Trophoblast cell (in vitro differentiated cells and primary cell): ENCODE data around the gene CST8.

Experiments
- DNase-seq, 2 donors: peaks; one replicate each; pipeline ENCODE4 v3.0.0-alpha.2; 2016
- H2AFZ ChIP-seq: 2 replicates; pipeline ENCODE4 v1.6.1; 2013; ENCODE audit warnings: low read length, moderate library complexity, mild to moderate bottlenecking; ENCODE audit not compliant: insufficient read depth, poor library complexity
- H2AK5ac ChIP-seq: 2 replicates; pipeline ENCODE4 v1.6.1; 2013; ENCODE audit warnings: mild to moderate bottlenecking, low read length
- H2BK120ac ChIP-seq: 2 replicates; pipeline ENCODE4 v1.6.1; 2013; ENCODE audit warnings: low read length, mild to moderate bottlenecking, moderate library complexity; ENCODE audit not compliant: insufficient read depth, poor library complexity
- H2BK12ac ChIP-seq: 2 replicates; pipeline ENCODE4 v1.6.1; 2013; ENCODE audit warnings: mild to moderate bottlenecking, low read length, moderate library complexity
- H2BK5ac ChIP-seq: 2 replicates; pipeline ENCODE4 v1.6.1; 2013; ENCODE audit warnings: low read length, low read depth, moderate library complexity, mild to moderate bottlenecking; ENCODE audit not compliant: poor library complexity
- H3K14ac ChIP-seq: 2 replicates; pipeline ENCODE4 v1.6.1; 2013; ENCODE audit warnings: mild to moderate bottlenecking, low read length
- H3K18ac ChIP-seq: 2 replicates; pipeline ENCODE4 v1.6.1; 2013; ENCODE audit warnings: mild to moderate bottlenecking, low read length
- H3K23ac ChIP-seq: 2 replicates; pipeline ENCODE4 v1.6.1; 2013; ENCODE audit warnings: low read length
- H3K27ac ChIP-seq: 2 replicates; pipeline ENCODE4 v1.5.1; 2013; ENCODE audit warnings: low read depth, mild to moderate bottlenecking, inconsistent platforms, low read length, moderate library complexity
- H3K27me3 ChIP-seq: 2 replicates; pipeline ENCODE4 v1.6.1; 2013; ENCODE audit warnings: inconsistent platforms, mild to moderate bottlenecking, low read length, moderate library complexity; ENCODE audit not compliant: insufficient read depth
- H3K36me3 ChIP-seq, 2 experiments: 1 replicate in 1 of 2; 2 replicates in 1 of 2; pipeline ENCODE4 v1.6.1; 2013; ENCODE audit warnings: low read length in 2 of 2, mild to moderate bottlenecking in 2 of 2, moderate library complexity in 1 of 2; ENCODE audit not compliant: insufficient read depth in 2 of 2, control insufficient read depth in 1 of 2
- H3K4ac ChIP-seq: 2 replicates; pipeline ENCODE4 v1.6.1; 2013; ENCODE audit warnings: low read depth, mild to moderate bottlenecking, low read length, moderate library complexity
- H3K4me1 ChIP-seq, 2 experiments: 1 replicate in 1 of 2; 2 replicates in 1 of 2; pipeline ENCODE4 v1.6.1; 2013; ENCODE audit warnings: low read length in 2 of 2, mild to moderate bottlenecking in 2 of 2, moderate library complexity in 1 of 2; ENCODE audit not compliant: insufficient read depth in 2 of 2, control insufficient read depth in 1 of 2
- H3K4me2 ChIP-seq: 2 replicates; pipeline ENCODE4 v1.6.1; 2013; ENCODE audit warnings: inconsistent platforms, mild to moderate bottlenecking, low read length, moderate library complexity
- H3K4me3 ChIP-seq: 2 replicates; pipeline ENCODE4 v1.5.1; 2013; ENCODE audit warnings: mild to moderate bottlenecking, low read depth, low read length, inconsistent platforms
- H3K79me1 ChIP-seq: one replicate; pipeline ENCODE4 v1.6.1; 2013; ENCODE audit warnings: low read length
- H3K79me2 ChIP-seq: 2 replicates; pipeline ENCODE4 v1.6.1; 2013; ENCODE audit warnings: low read length, mild to moderate bottlenecking; ENCODE audit not compliant: control insufficient read depth, insufficient read depth, poor library complexity
- H3K9ac ChIP-seq: 2 replicates; pipeline ENCODE4 v1.6.1; 2013; ENCODE audit warnings: mild to moderate bottlenecking, low read length
- H3K9me3 ChIP-seq: 2 replicates; pipeline ENCODE4 v1.6.1; 2013; ENCODE audit warnings: low read depth, mild to moderate bottlenecking, control low read depth, inconsistent platforms, low read length; ENCODE audit not compliant: insufficient read depth
- H4K12ac ChIP-seq: 2 replicates; pipeline ENCODE4 v1.6.1; 2013; ENCODE audit warnings: low read depth, mild to moderate bottlenecking, low read length, moderate library complexity
- H4K8ac ChIP-seq: 2 replicates; pipeline ENCODE4 v1.6.1; 2013; ENCODE audit warnings: low read depth, mild to moderate bottlenecking, low read length, moderate library complexity
- H4K91ac ChIP-seq: one replicate; pipeline ENCODE4 v1.6.1; 2013; ENCODE audit warnings: low read depth, mild to moderate bottlenecking, low read length, moderate library complexity
- WGBS: extraction: QIAGEN DNeasy Blood & Tissue Kit; methylation state at CpG from one replicate; pipeline ENCODE4 v1.1.7; 2013; ENCODE audit warnings: missing lambda C conversion rate; ENCODE audit not compliant: insufficient read length, insufficient coverage; ENCODE audit errors: extremely low coverage; 5-methylcytosine and 5-hydroxymethylcytosine counted together

Gene CST8

DNA sequence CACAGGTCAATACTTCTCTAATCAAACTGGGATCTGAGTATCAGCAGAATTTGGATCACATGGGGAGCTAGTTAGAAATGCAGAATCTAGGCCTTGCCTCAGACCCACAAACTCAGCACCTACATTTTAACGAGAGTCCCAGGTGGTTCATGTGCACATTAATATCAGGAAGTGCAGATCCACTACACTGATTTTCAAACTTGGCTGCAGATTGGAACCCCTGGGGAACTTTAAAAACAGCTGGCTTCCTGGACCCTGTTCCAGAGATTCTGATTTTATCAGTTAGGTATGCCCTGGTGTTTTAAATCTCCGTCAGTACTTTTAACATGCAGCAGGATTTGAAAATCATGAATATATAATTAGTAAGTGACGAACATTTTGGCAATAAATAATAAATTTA lies 1.9 kb upstream of the CST8 start:
- Histone ChIP-seq H2AFZ (no peak overlapping the region), H2BK120ac (no peak overlapping the region), H3K4me2 (no peak overlapping the region), H2AK5ac (no peak overlapping the region), H3K79me1 (no peaks in the 10 kb centered on the region), H3K23ac (no peak overlapping the region), H3K36me3 (no peaks in the 10 kb centered on the region), H3K79me2 (no peaks in the 10 kb centered on the region), H4K8ac (no peak overlapping the region), H4K91ac (no peak overlapping the region), H2BK12ac (no peak overlapping the region), H3K9me3 (no peaks in the 10 kb centered on the region), H3K4me3 (no peak overlapping the region), H3K27ac (no peak overlapping the region), H3K14ac (no peak overlapping the region), H3K4ac (no peak overlapping the region), H3K4me1 (no peaks in the 10 kb centered on the region), H4K12ac (no peak overlapping the region), H3K18ac (no peak overlapping the region), H3K27me3 (no peaks in the 10 kb centered on the region), H3K9ac (no peak overlapping the region), H2BK5ac (no peak overlapping the region)
- DNase-seq: no peak
- no CpG with 5 or more reads among the region's 3 CpGs for WGBS

DNA sequence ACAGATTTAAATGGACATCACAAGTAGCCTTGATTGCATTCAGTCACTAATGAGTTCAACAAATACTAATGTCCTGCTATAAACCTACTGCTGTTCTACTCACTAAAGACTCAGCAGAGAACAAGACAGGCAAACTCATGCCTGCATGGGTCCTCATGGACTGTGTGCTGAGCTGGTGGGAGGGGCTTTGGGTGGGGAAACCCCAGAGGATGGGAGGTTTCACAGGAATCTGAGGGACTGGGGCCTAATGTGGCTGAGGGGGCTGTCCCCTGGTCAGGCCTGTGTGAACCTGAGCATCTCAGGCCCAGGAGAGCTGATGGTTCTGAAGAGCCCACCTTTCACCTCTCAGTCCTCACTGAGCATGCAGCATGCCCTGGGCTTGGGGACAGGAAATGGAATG lies 1.4 kb downstream of the CST8 start:
- no peaks in the 10 kb centered on the region for H3K79me2 ChIP-seq
- DNase-seq: no peak
- H3K4ac ChIP-seq: no peak overlapping the region
- no peak overlapping the region for H3K23ac ChIP-seq
- no peak overlapping the region for H2AFZ ChIP-seq
- no peak overlapping the region for H4K91ac ChIP-seq
- no peaks in the 10 kb centered on the region for H3K79me1 ChIP-seq
- no peak overlapping the region for H3K9ac ChIP-seq
- no peaks in the 10 kb centered on the region for H3K36me3 ChIP-seq
- H3K27ac ChIP-seq: no peak overlapping the region
- H3K27me3 ChIP-seq: no peaks in the 10 kb centered on the region
- no peak overlapping the region for H2BK12ac ChIP-seq
- H4K12ac ChIP-seq: no peak overlapping the region
- no peak overlapping the region for H3K4me2 ChIP-seq
- H3K9me3 ChIP-seq: peaks cover 1% of the 10 kb centered on the region
- no peak overlapping the region for H4K8ac ChIP-seq
- H2BK5ac ChIP-seq: no peak overlapping the region
- no peak overlapping the region for H3K4me3 ChIP-seq
- no peak overlapping the region for H2BK120ac ChIP-seq
- no peak overlapping the region for H3K14ac ChIP-seq
- H3K18ac ChIP-seq: no peak overlapping the region
- no peaks in the 10 kb centered on the region for H3K4me1 ChIP-seq
- H2AK5ac ChIP-seq: no peak overlapping the region

DNA sequence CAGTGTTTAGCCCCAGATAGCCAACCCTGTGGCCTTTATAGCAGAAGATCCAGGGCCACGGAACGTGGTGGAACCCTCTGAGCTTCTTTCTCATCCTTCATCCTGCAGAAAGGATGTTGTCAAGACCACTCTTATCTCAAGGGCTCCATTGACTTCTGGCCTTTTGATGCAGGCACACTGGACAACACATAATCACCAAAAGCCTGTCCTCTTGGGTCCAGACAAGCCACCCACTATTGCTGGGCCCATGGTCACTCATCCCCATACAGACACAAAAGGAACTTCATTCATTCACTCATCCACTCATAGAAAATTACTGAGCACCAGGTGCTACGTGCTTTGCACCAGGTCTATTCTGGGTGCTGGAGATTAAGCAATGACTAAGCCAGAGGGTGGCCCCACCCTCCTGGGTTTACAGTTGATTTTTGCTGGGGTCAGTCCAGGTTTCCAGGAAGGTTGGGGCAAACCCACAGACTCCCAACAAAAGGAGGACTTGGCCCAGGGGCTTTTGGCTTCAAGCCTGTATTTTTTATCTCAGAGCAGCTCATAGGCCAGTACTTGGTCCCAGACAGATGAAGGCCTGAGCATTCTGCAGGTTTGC lies 2.4 kb downstream of the CST8 start:
- Histone ChIP-seq H3K9me3 (peaks cover 1% of the 10 kb centered on the region), H3K27me3 (no peaks in the 10 kb centered on the region), H3K4ac (no peak overlapping the region), H3K18ac (no peak overlapping the region), H3K23ac (no peak overlapping the region), H2BK120ac (no peak overlapping the region), H3K4me1 (no peaks in the 10 kb centered on the region), H3K4me2 (no peak overlapping the region), H3K79me1 (no peaks in the 10 kb centered on the region), H2BK12ac (no peak overlapping the region), H3K79me2 (no peaks in the 10 kb centered on the region), H4K12ac (no peak overlapping the region), H3K9ac (no peak overlapping the region), H4K8ac (no peak overlapping the region), H3K27ac (no peak overlapping the region), H2AFZ (no peak overlapping the region), H2BK5ac (no peak overlapping the region), H3K14ac (no peak overlapping the region), H4K91ac (no peak overlapping the region), H3K4me3 (no peak overlapping the region), H2AK5ac (no peak overlapping the region), H3K36me3 (no peaks in the 10 kb centered on the region)
- no CpG with 5 or more reads among the region's 3 CpGs for WGBS
- no peak for DNase-seq

DNA sequence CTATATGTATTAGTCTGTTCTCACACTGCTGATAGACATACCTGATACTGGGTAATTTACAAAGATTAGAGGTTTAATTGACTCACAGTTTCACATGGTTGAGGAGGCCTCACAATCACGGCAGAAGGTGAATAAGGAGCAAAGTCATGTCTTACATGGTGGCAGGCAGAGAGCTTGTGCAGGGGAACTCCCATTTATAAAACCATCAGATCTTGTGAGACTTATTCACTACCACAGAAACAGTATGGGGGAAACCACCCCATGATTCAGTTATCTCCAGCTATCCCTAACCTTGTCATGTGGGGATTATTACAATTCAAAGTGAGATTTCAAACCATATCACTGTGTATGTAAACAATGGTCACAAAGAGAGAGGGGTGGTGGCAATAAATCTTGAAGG lies 6.6 kb downstream of the CST8 start:
- Histone ChIP-seq H3K4ac (no peak overlapping the region), H3K27me3 (no peaks in the 10 kb centered on the region), H3K36me3 (no peaks in the 10 kb centered on the region), H2AK5ac (no peak overlapping the region), H4K91ac (no peak overlapping the region), H4K8ac (no peak overlapping the region), H3K9me3 (peaks cover 1% of the 10 kb centered on the region), H2BK5ac (no peak overlapping the region), H2BK12ac (no peak overlapping the region), H2AFZ (no peak overlapping the region), H2BK120ac (no peak overlapping the region), H3K79me2 (no peaks in the 10 kb centered on the region), H3K18ac (no peak overlapping the region), H4K12ac (no peak overlapping the region), H3K27ac (no peak overlapping the region), H3K23ac (no peak overlapping the region), H3K9ac (no peak overlapping the region), H3K4me1 (no peaks in the 10 kb centered on the region), H3K4me3 (no peak overlapping the region), H3K4me2 (no peak overlapping the region), H3K14ac (no peak overlapping the region), H3K79me1 (no peaks in the 10 kb centered on the region)
- WGBS: no CpG with 5 or more reads among the region's 1 CpG
- DNase-seq: no peak
